Upper lobe of left lung (tissue), 6 donors: ENCODE results near the gene RASL10B. TPM values are rescaled to one million over a fixed set of nuclear protein-coding genes. Genes with fewer than 3 reads are reported as not detected.

Experiments used
- ATAC-seq, 2 donors: fragments of 200-7000 bp; cut with Tn5 transposase; one replicate each; pipeline ENCODE4 v1.9.1; 2022; ENCODE audit warnings: mild to moderate bottlenecking in 2 of 2, moderate library complexity in 2 of 2; ENCODE audit not compliant: low FRiP score in 2 of 2
- DNase-seq, 2 donors: peaks; one replicate each; pipeline ENCODE4 v3.0.0-alpha.2; 2019 to 2020
- H3K27ac ChIP-seq, 4 donors: fragments of 200-600 bp; sonication (generic); one replicate each; pipeline ENCODE4 v1.5.1; 2016 to 2019
- H3K27me3 ChIP-seq, 4 donors: fragments of 200-600 bp; sonication (generic); one replicate each; pipeline ENCODE4 v1.5.1; 2017 to 2019
- H3K36me3 ChIP-seq, 4 donors: fragments of 200-600 bp; sonication (generic); one replicate each; pipeline ENCODE4 v1.5.1; 2016 to 2019
- H3K4me1 ChIP-seq, 4 donors: fragments of 200-600 bp; sonication (generic); one replicate each; pipeline ENCODE4 v1.5.1; 2018 to 2019
- H3K4me3 ChIP-seq, 4 donors: fragments of 200-600 bp; sonication (generic); one replicate each; pipeline ENCODE4 v1.5.1; 2017 to 2019; ENCODE audit warnings: mild to moderate bottlenecking in 2 of 4, moderate library complexity in 1 of 4
- H3K9me3 ChIP-seq, 4 donors: fragments of 200-600 bp; sonication (generic); one replicate each; pipeline ENCODE4 v1.5.1; 2018 to 2019
- CTCF ChIP-seq, 6 experiments: fragments of 450-650 bp in 4 of 6; fragments of 200-600 bp in 2 of 6; sonication (generic) in 2 of 6; IDR thresholded peaks; one replicate each; pipeline ENCODE4 v1.5.1; 2016 to 2019; ENCODE audit warnings: antibody characterized with exemption in 6 of 6
- EP300 ChIP-seq, 4 donors: sonication (generic); formaldehyde crosslinking; IDR thresholded peaks; one replicate each; pipeline ENCODE4 v1.5.1; 2017; ENCODE audit warnings: antibody characterized with exemption in 4 of 4, control low read depth in 2 of 4
- POLR2A ChIP-seq, 4 donors: fragments of 450-650 bp; IDR thresholded peaks; one replicate each; pipeline ENCODE4 v1.5.1; 2016 to 2017; ENCODE audit warnings: antibody characterized with exemption in 4 of 4, mild to moderate bottlenecking in 2 of 4
- POLR2AphosphoS5 ChIP-seq, 2 donors: sonication (generic); formaldehyde crosslinking; IDR thresholded peaks; one replicate each; pipeline ENCODE4 v1.5.1; 2017; ENCODE audit warnings: antibody characterized with exemption in 2 of 2
- WGBS, 2 donors: methylation state at CpG; one replicate each; pipeline ENCODE4 v1.1.5; 2017 to 2018; 5-methylcytosine and 5-hydroxymethylcytosine counted together
- total RNA-seq, 6 donors: library from RNA; depleted of rRNA in 4 of 6; stranded (reverse); fragments of >200 nt in 4 of 6; gene quantifications; one replicate each; pipeline versions ENCODE4 v1.1.0 to v1.2.1, GENCODE V29; 2016 to 2021
- donor health status: DM: no; HTN: no; CAD: no; lungs with moderate emphysema.
- donor health status: DM: no; HTN: yes; CAD: no; lungs with severe emphysema.

RASL10B gene
- total RNA-seq, 6 donors from 2014 or later, result 1.0 to 4.1 (median 1.7) TPM

GRCh38 chr17:35693662-35694061, 37.8 kb upstream of the RASL10B start:
- no peaks in the 10 kb centered on the region for H3K9me3 ChIP-seq
- DNase-seq, result no peak
- no peaks in the 10 kb centered on the region for H3K27me3 ChIP-seq
- no peak for ATAC-seq
- peaks cover 7 to 69% (median 15%) of the 10 kb centered on the region in 4 donors for H3K36me3 ChIP-seq
- H3K27ac ChIP-seq, result no peak overlapping the region
- no peaks in the 10 kb centered on the region for H3K4me1 ChIP-seq
- TF ChIP-seq POLR2AphosphoS5 (IDR thresholded peaks at IDR 0.05) (no peak), EP300 (IDR thresholded peaks at IDR 0.05) (no peak), CTCF (IDR thresholded peaks at IDR 0.05) (no peak), POLR2A (IDR thresholded peaks at IDR 0.05) (no peak)
- 92 to 97% methylated on average over 3 of the region's 3 CpGs for WGBS, 2 donors
- H3K4me3 ChIP-seq, result no peak overlapping the region

GRCh38 chr17:35694906-35695305, 36.5 kb upstream of the RASL10B start:
- H3K27ac ChIP-seq, result no peak overlapping the region
- no peak overlapping the region for H3K4me3 ChIP-seq
- no peaks in the 10 kb centered on the region for H3K4me1 ChIP-seq
- no peak for ATAC-seq
- no peak for DNase-seq
- H3K27me3 ChIP-seq, result no peaks in the 10 kb centered on the region
- H3K36me3 ChIP-seq, result peaks cover 3 to 63% (median 14%) of the 10 kb centered on the region in 4 donors
- TF ChIP-seq POLR2A (IDR thresholded peaks at IDR 0.05), result no peak
- TF ChIP-seq CTCF (IDR thresholded peaks at IDR 0.05), result no peak
- no peak for TF ChIP-seq EP300 (IDR thresholded peaks at IDR 0.05)
- no peak for TF ChIP-seq POLR2AphosphoS5 (IDR thresholded peaks at IDR 0.05)
- WGBS, 2 donors, result 59 to 70% methylated on average over 2 of the region's 2 CpGs
- H3K9me3 ChIP-seq, result no peaks in the 10 kb centered on the region

GRCh38 chr17:35695613-35696012, 35.8 kb upstream of the RASL10B start:
- 64 to 82% methylated on average over 2 of the region's 2 CpGs for WGBS, 2 donors
- DNase-seq (no peak), ATAC-seq (no peak)
- Histone ChIP-seq H3K4me3 (no peak overlapping the region), H3K4me1 (no peaks in the 10 kb centered on the region), H3K27ac (no peak overlapping the region), H3K27me3 (no peaks in the 10 kb centered on the region), H3K9me3 (no peaks in the 10 kb centered on the region), H3K36me3 (peaks cover 3 to 56% (median 14%) of the 10 kb centered on the region in 4 donors)
- no peak for TF ChIP-seq EP300 (IDR thresholded peaks at IDR 0.05)
- TF ChIP-seq CTCF (IDR thresholded peaks at IDR 0.05), result no peak
- TF ChIP-seq POLR2A (IDR thresholded peaks at IDR 0.05), result no peak
- TF ChIP-seq POLR2AphosphoS5 (IDR thresholded peaks at IDR 0.05), result no peak

GRCh38 chr17:35698800-35699199, 32.6 kb upstream of the RASL10B start:
- no peaks in the 10 kb centered on the region for H3K9me3 ChIP-seq
- no peak overlapping the region for H3K27ac ChIP-seq
- TF ChIP-seq POLR2AphosphoS5 (IDR thresholded peaks at IDR 0.05) (no peak), CTCF (IDR thresholded peaks at IDR 0.05) (no peak), EP300 (IDR thresholded peaks at IDR 0.05) (no peak), POLR2A (IDR thresholded peaks at IDR 0.05) (no peak)
- H3K27me3 ChIP-seq, result no peaks in the 10 kb centered on the region
- no peaks in the 10 kb centered on the region for H3K4me1 ChIP-seq
- DNase-seq (no peak), ATAC-seq (no peak)
- 95 to 97% methylated on average over 2 of the region's 2 CpGs for WGBS, 2 donors
- H3K4me3 ChIP-seq, result no peak overlapping the region
- peaks cover 3 to 30% (median 11%) of the 10 kb centered on the region in 4 donors for H3K36me3 ChIP-seq

GRCh38 chr17:35700150-35700549, 31.3 kb upstream of the RASL10B start:
- TF ChIP-seq CTCF (IDR thresholded peaks at IDR 0.05) (no peak), POLR2A (IDR thresholded peaks at IDR 0.05) (no peak), POLR2AphosphoS5 (IDR thresholded peaks at IDR 0.05) (no peak), EP300 (IDR thresholded peaks at IDR 0.05) (no peak)
- no peak overlapping the region for H3K27ac ChIP-seq
- H3K4me3 ChIP-seq, result no peak overlapping the region
- no peaks in the 10 kb centered on the region for H3K27me3 ChIP-seq
- no peak for ATAC-seq
- no peaks in the 10 kb centered on the region for H3K9me3 ChIP-seq
- peaks cover 0 to 17% (median 2%) of the 10 kb centered on the region in 4 donors for H3K36me3 ChIP-seq
- H3K4me1 ChIP-seq, result peaks cover 0 to 8% (median 4%) of the 10 kb centered on the region in 4 donors
- DNase-seq, result no peak
- WGBS, 2 donors, result 92 to 93% methylated on average over 6 of the region's 6 CpGs
